ENCODE measurements around the gene CCDC121. TPM values are rescaled to one million over a fixed set of nuclear protein-coding genes. Genes with fewer than 3 reads are reported as not detected.

Gene CCDC121
- total and polyA plus RNA-seq, 9 of the 15 experiments (the other 6 are each of a cell fraction or from before 2014, with no cell fraction given): 2.2 to 4.7 (median 4.1) TPM

DNA sequence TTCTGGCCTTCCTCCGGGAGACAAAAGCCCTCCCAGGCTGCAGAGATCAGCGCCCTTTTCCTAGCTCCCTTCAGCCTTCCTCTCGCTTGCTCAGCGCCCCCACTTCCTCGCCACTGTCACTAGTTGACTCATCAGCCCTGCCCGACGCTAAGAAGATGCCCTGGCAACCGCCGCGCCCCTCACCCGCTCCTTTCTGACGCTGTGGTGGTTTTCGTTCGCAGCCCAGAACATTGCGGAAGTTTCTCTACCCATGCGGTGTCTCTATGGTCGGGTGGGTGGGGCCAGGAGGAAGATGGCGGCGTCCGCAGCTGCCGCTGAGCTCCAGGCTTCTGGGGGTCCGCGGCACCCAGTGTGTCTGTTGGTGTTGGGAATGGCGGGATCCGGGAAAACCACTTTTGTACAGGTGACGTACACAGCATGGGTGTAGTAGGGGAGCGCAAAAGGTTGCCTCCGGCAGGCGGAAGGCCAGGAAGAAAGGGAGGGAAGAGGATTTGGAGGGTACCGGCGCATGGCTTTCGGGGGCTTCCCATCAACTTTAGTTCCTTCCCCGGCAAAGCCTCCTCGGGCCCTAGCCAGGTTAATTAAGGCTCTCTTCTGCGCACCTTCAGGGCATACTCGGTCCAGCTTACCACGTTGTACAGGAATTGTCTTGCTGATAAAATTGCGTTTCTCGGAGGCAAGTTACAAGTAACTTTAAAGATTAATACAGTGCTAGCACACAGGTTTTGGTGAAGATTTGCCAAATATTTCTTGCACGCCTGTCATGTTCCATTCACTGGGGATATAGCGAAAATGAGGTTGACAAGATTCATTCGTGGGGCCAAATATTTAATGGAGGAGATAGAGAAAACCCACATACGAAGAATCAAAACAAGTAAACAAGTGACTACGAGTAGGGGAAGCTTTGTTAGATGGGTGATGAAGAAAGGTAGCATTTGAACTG, at the start of gene CCDC121, which contains the start of gene GPN1 (continued):
- TF ChIP-seq, protein P1, sequence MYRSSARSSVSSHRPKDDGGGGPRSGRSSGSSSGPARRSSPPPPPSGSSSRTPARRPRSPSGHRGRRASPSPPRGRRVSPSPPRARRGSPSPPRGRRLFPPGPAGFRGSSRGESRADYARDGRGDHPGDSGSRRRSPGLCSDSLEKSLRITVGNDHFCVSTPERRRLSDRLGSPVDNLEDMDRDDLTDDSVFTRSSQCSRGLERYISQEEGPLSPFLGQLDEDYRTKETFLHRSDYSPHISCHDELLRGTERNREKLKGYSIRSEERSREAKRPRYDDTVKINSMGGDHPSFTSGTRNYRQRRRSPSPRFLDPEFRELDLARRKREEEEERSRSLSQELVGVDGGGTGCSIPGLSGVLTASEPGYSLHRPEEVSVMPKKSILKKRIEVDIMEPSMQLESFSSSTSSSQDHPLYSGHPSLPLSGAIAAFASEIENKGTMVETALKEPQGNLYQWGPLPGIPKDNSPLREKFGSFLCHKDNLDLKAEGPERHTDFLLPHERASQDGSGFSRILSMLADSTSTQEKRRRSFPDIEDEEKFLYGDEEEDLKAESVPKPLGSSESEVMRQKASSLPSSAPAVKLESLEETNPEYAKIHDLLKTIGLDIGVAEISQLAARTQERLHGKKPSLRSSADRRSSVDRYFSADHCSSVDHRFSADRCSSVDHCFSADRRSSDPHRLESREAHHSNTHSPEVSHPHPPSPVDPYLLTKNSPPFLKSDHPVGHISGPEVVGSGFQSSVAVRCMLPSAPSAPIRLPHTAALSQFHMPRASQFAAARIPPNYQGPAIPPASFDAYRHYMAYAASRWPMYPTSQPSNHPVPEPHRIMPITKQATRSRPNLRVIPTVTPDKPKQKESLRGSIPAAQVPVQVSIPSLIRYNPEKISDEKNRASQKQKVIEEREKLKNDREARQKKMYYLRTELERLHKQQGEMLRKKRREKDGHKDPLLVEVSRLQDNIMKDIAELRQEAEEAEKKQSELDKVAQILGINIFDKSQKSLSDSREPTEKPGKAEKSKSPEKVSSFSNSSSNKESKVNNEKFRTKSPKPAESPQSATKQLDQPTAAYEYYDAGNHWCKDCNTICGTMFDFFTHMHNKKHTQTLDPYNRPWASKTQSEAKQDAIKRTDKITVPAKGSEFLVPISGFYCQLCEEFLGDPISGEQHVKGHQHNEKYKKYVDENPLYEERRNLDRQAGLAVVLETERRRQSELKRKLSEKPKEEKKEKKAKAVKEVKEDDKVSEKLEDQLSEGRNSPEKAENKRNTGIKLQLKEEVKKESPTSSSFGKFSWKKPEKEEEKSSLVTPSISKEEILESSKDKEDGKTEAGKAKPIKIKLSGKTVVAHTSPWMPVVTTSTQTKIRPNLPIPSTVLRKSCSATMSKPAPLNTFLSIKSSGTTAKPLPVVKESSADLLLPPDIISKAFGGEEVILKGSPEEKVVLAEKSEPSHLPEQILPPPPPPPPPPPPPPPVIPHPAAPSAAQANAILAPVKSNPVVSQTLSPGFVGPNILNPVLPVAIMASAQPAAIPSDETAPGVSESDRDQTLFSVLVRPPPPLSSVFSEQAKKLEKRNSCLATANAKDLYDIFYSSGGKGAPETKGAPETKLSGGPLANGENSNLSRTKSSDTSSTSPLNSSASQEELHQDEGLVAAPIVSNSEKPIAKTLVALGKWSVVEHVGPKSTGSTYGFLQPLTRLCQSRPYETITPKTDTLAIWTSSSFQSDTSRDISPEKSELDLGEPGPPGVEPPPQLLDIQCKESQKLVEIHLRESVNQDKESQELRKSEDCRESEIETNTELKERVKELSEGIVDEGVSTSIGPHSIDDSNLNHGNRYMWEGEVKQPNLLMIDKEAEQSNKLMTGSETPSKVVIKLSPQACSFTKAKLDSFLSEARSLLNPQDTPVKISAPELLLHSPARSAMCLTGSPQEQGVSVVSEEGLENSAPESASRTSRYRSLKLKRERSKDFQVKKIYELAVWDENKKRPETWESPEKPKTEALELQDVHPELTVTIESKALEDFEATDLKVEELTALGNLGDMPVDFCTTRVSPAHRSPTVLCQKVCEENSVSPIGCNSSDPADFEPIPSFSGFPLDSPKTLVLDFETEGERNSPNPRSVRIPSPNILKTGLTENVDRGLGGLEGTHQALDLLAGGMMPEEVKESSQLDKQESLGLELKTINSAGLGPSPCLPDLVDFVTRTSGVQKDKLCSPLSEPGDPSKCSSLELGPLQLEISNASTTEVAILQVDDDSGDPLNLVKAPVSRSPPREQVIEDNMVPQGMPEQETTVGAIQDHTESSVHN (IDR thresholded peaks at IDR 0.05; ENCODE audit: borderline replicate concordance in 1 of 2, low read depth in 1 of 2): no peak
- TF ChIP-seq C11orf30 (IDR thresholded peaks at IDR 0.05; ENCODE audit: low read depth): peak; percentile 92
- TF ChIP-seq HOXB6 (CRISPR knock-in tag; IDR thresholded peaks at IDR 0.05; ENCODE audit: borderline replicate concordance): no peak
- no peak for TF ChIP-seq ZNF274 (IDR thresholded peaks at IDR 0.05; ENCODE audit: borderline replicate concordance, low read depth, low read length)
- TF ChIP-seq RBM39 (optimal IDR thresholded peaks at IDR 0.05; ENCODE audit: low read depth, low read length): no peak
- peak; percentile 85 to 98 (median 97) for TF ChIP-seq YY1 (IDR thresholded peaks at IDR 0.05; ENCODE audit: borderline replicate concordance in 1 of 3, control insufficient read depth in 1 of 3, extremely low read depth in 1 of 3, insufficient read depth in 3 of 3, insufficient read length in 1 of 3, insufficient replicate concordance in 2 of 3, low read depth in 1 of 3, low read length in 2 of 3)
- peak; percentile 45 for TF ChIP-seq SMAD1 (IDR thresholded peaks at IDR 0.05; ENCODE audit: low read depth, low read length, partially characterized antibody)
- TF ChIP-seq TAF1 (IDR thresholded peaks at IDR 0.05; ENCODE audit: control insufficient read depth, extremely low read depth, insufficient read depth, low read length, severe bottlenecking): peak; percentile 97
- peak in 1 of 2 experiments; percentile 34; a peak in 3 of 4 replicates for TF ChIP-seq NRF1 (conservative IDR thresholded peaks at IDR 0.05 in 1 of 2, IDR thresholded peaks at IDR 0.05 in 1 of 2)
- no peak for TF ChIP-seq ZNF766 (CRISPR knock-in tag; conservative IDR thresholded peaks at IDR 0.05)
- TF ChIP-seq PHTF2 (CRISPR knock-in tag; IDR thresholded peaks at IDR 0.05): no peak
- TF ChIP-seq TCF3 (CRISPR knock-in tag; IDR thresholded peaks at IDR 0.05): peak; percentile 25; the same call in 1 of the 2 replicates
- TF ChIP-seq TEAD1 (CRISPR knock-in tag; IDR thresholded peaks at IDR 0.05): peak in 1 of 2 experiments; percentile 35; a peak in 1 of 4 replicates
- TF ChIP-seq, protein P2, sequence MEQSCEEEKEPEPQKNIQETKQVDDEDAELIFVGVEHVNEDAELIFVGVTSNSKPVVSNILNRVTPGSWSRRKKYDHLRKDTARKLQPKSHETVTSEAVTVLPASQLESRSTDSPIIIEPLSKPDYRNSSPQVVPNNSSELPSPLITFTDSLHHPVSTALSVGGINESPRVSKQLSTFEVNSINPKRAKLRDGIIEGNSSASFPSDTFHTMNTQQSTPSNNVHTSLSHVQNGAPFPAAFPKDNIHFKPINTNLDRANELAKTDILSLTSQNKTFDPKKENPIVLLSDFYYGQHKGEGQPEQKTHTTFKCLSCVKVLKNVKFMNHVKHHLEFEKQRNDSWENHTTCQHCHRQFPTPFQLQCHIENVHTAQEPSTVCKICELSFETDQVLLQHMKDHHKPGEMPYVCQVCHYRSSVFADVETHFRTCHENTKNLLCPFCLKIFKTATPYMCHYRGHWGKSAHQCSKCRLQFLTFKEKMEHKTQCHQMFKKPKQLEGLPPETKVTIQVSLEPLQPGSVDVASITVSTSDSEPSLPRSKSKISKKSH (CRISPR knock-in tag; IDR thresholded peaks at IDR 0.05): no peak
- TF ChIP-seq GABPB1 (CRISPR knock-in tag; IDR thresholded peaks at IDR 0.05): peak; percentile 92
- peak; percentile 67 for TF ChIP-seq HCFC1 (IDR thresholded peaks at IDR 0.05; ENCODE audit: low read depth, low read length)

Measured in K562 (cell line).